Osteocyte (in vitro differentiated cells): ENCODE measurements around the gene NAIF1. TPM values are rescaled to one million over a fixed set of nuclear protein-coding genes. Genes with fewer than 3 reads are reported as not detected.

Experiments used
- DNase-seq: peaks from one replicate; pipeline ENCODE4 v3.0.0; 2021; ENCODE audit warnings: mixed read lengths; ENCODE audit not compliant: unreplicated experiment; ENCODE audit errors: extremely low spot score
- H3K27ac Mint-ChIP-seq: one replicate; pipeline ENCODE4 v1.8.0; 2021; ENCODE audit warnings: mild to moderate bottlenecking, mixed read lengths; ENCODE audit not compliant: unreplicated experiment
- H3K27me3 Mint-ChIP-seq: one replicate; pipeline ENCODE4 v1.8.0; 2021; ENCODE audit warnings: mixed read lengths; ENCODE audit not compliant: unreplicated experiment
- H3K36me3 Mint-ChIP-seq: one replicate; pipeline ENCODE4 v1.8.0; 2021; ENCODE audit warnings: mixed read lengths; ENCODE audit not compliant: unreplicated experiment
- H3K4me1 Mint-ChIP-seq: one replicate; pipeline ENCODE4 v1.8.0; 2021; ENCODE audit warnings: mixed read lengths; ENCODE audit not compliant: unreplicated experiment
- H3K4me3 Mint-ChIP-seq: one replicate; pipeline ENCODE4 v1.8.0; 2021; ENCODE audit warnings: mild to moderate bottlenecking, moderate library complexity, mixed read lengths; ENCODE audit not compliant: unreplicated experiment
- H3K9me3 Mint-ChIP-seq: one replicate; pipeline ENCODE4 v1.8.0; 2021; ENCODE audit warnings: mixed read lengths; ENCODE audit not compliant: unreplicated experiment
- total RNA-seq: library from RNA; stranded (reverse); gene quantifications from 2 replicates; pipeline ENCODE4 v1.2.1, GENCODE V29; 2021
- TF ChIP-seq, protein P1 (sequence below): fragments of 200-600 bp; sonication (generic); IDR thresholded peaks from 2 replicates; pipeline ENCODE4 v1.5.0; 2021; ENCODE audit warnings: antibody characterized with exemption, mild to moderate bottlenecking, moderate library complexity

Gene NAIF1
- total RNA-seq, 1 donor from 2014 or later = 8.4 TPM

DNA sequence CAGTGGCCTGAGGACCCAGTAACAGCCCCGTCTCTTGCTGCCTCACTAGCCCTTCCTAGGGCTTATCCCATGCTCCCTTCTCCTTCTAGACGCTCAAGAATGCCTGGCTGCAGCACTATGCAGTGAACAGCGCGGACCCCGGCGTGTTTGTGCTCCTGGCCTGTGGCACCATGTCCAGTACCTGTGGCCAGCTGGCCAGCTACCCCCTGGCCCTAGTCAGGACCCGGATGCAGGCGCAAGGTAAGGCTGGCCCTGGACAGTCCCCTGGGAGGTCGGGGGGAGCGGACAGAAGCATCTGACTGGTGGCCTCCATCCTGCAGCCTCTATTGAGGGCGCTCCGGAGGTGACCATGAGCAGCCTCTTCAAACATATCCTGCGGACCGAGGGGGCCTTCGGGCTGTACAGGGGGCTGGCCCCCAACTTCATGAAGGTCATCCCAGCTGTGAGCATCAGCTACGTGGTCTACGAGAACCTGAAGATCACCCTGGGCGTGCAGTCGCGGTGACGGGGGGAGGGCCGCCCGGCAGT is 39.9 kb upstream of the NAIF1 start:
- Mint-ChIP-seq H3K27me3 (no peaks in the 10 kb centered on the region), H3K36me3 (peaks cover 45% of the 10 kb centered on the region), H3K9me3 (no peaks in the 10 kb centered on the region), H3K27ac (no peak overlapping the region), H3K4me1 (peaks cover 17% of the 10 kb centered on the region), H3K4me3 (no peak overlapping the region)
- TF ChIP-seq, protein P1, sequence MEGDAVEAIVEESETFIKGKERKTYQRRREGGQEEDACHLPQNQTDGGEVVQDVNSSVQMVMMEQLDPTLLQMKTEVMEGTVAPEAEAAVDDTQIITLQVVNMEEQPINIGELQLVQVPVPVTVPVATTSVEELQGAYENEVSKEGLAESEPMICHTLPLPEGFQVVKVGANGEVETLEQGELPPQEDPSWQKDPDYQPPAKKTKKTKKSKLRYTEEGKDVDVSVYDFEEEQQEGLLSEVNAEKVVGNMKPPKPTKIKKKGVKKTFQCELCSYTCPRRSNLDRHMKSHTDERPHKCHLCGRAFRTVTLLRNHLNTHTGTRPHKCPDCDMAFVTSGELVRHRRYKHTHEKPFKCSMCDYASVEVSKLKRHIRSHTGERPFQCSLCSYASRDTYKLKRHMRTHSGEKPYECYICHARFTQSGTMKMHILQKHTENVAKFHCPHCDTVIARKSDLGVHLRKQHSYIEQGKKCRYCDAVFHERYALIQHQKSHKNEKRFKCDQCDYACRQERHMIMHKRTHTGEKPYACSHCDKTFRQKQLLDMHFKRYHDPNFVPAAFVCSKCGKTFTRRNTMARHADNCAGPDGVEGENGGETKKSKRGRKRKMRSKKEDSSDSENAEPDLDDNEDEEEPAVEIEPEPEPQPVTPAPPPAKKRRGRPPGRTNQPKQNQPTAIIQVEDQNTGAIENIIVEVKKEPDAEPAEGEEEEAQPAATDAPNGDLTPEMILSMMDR = no peak
- DNase-seq = no peak

DNA sequence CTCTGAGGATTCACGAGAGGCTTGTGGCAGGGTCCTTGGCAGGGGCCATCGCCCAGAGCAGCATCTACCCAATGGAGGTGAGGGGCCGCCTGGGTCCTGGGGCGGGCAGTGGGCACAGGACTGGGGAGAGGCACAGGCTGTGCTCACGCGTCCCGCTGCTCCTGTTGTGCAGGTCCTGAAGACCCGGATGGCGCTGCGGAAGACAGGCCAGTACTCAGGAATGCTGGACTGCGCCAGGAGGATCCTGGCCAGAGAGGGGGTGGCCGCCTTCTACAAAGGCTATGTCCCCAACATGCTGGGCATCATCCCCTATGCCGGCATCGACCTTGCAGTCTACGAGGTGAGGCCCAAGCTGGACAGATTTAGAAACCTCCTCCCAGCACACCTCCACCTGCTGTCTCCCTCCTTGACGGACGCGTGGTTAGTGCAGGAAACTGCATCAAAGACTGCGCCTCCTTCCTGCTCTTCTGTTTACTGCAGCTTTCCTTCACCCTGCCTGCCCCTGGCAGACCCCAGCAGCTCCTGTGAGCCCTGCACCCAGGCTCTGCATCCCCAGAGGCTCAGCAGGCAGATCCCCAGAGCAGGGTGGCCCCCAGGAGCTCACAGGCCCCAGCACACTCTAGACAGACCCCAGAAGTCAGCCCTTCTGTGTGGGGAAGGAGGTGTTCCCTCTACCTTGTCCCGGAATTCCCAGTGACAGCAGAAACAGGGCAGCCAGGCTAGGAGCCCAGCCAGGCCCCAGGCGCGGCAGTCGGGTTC is 39.2 kb upstream of the NAIF1 start:
- Mint-ChIP-seq H3K36me3 (peaks cover 47% of the 10 kb centered on the region), H3K4me1 (peaks cover 19% of the 10 kb centered on the region), H3K4me3 (no peak overlapping the region), H3K27ac (no peak overlapping the region), H3K27me3 (no peaks in the 10 kb centered on the region), H3K9me3 (no peaks in the 10 kb centered on the region)
- TF ChIP-seq, protein P1 = no peak
- DNase-seq = no peak

DNA sequence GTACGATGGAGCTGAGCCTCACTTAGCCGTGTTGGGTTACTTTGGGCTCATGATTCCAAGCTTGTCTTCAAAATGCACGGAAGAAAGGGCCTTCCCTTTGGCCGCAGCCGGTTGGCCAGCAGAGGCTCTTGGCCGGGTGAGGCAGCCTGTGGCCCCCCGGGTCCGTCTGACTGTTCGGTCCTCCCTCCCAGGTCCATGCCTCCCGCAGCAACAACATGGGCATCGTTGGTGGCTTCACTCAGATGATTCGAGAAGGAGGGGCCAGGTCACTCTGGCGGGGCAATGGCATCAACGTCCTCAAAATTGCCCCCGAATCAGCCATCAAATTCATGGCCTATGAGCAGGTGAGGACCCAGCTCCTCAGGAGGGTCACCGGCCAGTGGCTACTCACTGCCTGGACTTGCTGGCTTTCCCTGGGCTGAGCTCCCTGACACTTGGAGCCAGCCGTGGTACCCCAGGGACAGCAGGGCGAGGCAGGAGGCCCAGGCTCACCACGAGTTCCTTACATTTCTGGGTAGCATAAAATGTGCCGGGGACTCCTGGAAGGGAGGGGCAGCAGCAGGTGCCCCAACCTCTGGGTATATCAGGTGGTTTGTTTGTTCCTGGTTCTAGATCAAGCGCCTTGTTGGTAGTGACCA is 38.5 kb upstream of the NAIF1 start:
- TF ChIP-seq, protein P1 = no peak
- no peak for DNase-seq
- H3K27ac Mint-ChIP-seq = no peak overlapping the region
- peaks cover 53% of the 10 kb centered on the region for H3K36me3 Mint-ChIP-seq
- no peak overlapping the region for H3K4me3 Mint-ChIP-seq
- H3K9me3 Mint-ChIP-seq = no peaks in the 10 kb centered on the region
- no peaks in the 10 kb centered on the region for H3K27me3 Mint-ChIP-seq
- peaks cover 24% of the 10 kb centered on the region for H3K4me1 Mint-ChIP-seq

DNA sequence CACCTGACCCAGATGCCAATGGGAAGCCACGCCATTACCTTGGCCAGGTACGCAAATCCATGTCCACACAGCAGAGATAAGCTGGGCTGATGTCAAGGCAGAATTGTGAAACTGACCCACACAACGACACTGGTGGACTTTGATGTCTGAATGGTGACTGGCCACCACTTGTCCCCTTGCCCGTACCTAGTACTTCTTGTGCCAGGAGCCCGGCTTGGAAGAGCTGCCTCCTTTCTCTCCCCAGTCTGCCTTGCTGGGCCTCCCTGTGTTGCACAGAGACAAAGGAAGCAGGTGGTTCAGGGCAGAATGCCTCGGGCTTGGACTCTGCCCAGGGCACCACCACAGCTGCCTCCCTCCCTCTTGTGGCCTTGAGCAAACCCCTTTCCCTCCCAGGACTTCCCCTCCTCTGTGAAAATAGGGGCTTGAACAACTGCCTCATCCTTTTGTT is 37.1 kb upstream of the NAIF1 start:
- peak overlapping the region; percentile 82 for H3K27ac Mint-ChIP-seq
- DNase-seq = no peak
- H3K4me3 Mint-ChIP-seq = no peak overlapping the region
- peaks cover 47% of the 10 kb centered on the region for H3K36me3 Mint-ChIP-seq
- H3K27me3 Mint-ChIP-seq = no peaks in the 10 kb centered on the region
- H3K9me3 Mint-ChIP-seq = no peaks in the 10 kb centered on the region
- TF ChIP-seq, protein P1 = no peak
- H3K4me1 Mint-ChIP-seq = peaks cover 38% of the 10 kb centered on the region

DNA sequence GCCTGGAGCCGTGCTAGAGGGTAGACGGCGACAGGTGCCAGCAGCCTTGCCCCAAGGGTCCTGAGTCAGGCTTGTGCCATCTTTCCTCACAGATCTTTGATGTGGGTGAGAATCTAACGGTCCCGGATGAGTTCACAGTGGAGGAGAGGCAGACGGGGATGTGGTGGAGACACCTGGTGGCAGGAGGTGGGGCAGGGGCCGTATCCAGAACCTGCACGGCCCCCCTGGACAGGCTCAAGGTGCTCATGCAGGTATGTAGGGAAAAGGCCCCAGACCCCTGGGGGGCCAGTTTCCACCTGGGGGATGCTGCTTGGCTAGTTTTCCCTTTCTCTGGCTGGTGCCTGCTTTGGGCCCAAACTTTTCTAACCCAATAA is 36.5 kb upstream of the NAIF1 start:
- H3K9me3 Mint-ChIP-seq = no peaks in the 10 kb centered on the region
- no peak overlapping the region for H3K4me3 Mint-ChIP-seq
- no peaks in the 10 kb centered on the region for H3K27me3 Mint-ChIP-seq
- H3K4me1 Mint-ChIP-seq = peaks cover 44% of the 10 kb centered on the region
- no peak for DNase-seq
- TF ChIP-seq, protein P1 = peak; percentile 25
- H3K36me3 Mint-ChIP-seq = peaks cover 43% of the 10 kb centered on the region
- peak overlapping the region; percentile 82 for H3K27ac Mint-ChIP-seq
